SK-N-SH treated with all-trans-retinoic acid at 6 μM for 48 hours (cell line): ENCODE results near the gene ZKSCAN1.

Source experiments
- ATAC-seq: fragments of 200-7000 bp; cut with Tn5 transposase; 3 replicates; pipeline ENCODE4 v1.9.1; 2020; ENCODE audit warnings: mild to moderate bottlenecking, moderate library complexity
- ARNTL ChIP-seq: fragments of 450-650 bp; formaldehyde crosslinking; IDR thresholded peaks from 2 replicates; pipeline ENCODE4 v1.5.0; 2020; ENCODE audit warnings: low read depth, mild to moderate bottlenecking, moderate library complexity, borderline replicate concordance
- BACH2 ChIP-seq: fragments of 250-450 bp; sonication (Bioruptor Pico); IDR thresholded peaks from 2 replicates; pipeline ENCODE4 v1.9.0; 2021; ENCODE audit warnings: mild to moderate bottlenecking, borderline replicate concordance
- CREB5 ChIP-seq: fragments of 250-450 bp; sonication (Bioruptor Pico); IDR thresholded peaks from 2 replicates; pipeline ENCODE4 v1.5.1; 2020; ENCODE audit warnings: low read depth, mild to moderate bottlenecking, moderate library complexity
- CSDC2 ChIP-seq: fragments of 250-450 bp; sonication (Bioruptor Pico); IDR thresholded peaks from 2 replicates; pipeline ENCODE4 v1.5.0; 2020; ENCODE audit warnings: mild to moderate bottlenecking, moderate library complexity
- CSRNP3 ChIP-seq: fragments of 250-450 bp; sonication (Bioruptor Pico); IDR thresholded peaks from 2 replicates; pipeline ENCODE4 v1.5.1; 2021; ENCODE audit warnings: mild to moderate bottlenecking, moderate library complexity
- ESRRG ChIP-seq: fragments of 250-450 bp; sonication (Bioruptor Pico); IDR thresholded peaks from 2 replicates; pipeline ENCODE4 v1.6.1; 2021; ENCODE audit warnings: mild to moderate bottlenecking
- GLIS3 ChIP-seq: fragments of 250-450 bp; sonication (Bioruptor Pico); IDR thresholded peaks from 2 replicates; pipeline ENCODE4 v1.5.0; 2020; ENCODE audit warnings: mild to moderate bottlenecking, moderate library complexity
- OSR1 ChIP-seq: fragments of 250-450 bp; sonication (Bioruptor Pico); IDR thresholded peaks from 2 replicates; pipeline ENCODE4 v1.8.0; 2022; ENCODE audit warnings: moderate library complexity, mild to moderate bottlenecking, inconsistent platforms
- PATZ1 ChIP-seq: fragments of 250-450 bp; sonication (Bioruptor Pico); IDR thresholded peaks from 2 replicates; pipeline ENCODE4 v1.8.0; 2020; ENCODE audit warnings: mild to moderate bottlenecking, moderate library complexity, borderline replicate concordance
- POU6F1 ChIP-seq: fragments of 250-450 bp; sonication (Bioruptor Pico); IDR thresholded peaks from 2 replicates; pipeline ENCODE4 v1.8.0; 2021; ENCODE audit warnings: low read depth, mild to moderate bottlenecking, moderate library complexity, borderline replicate concordance
- PPARA ChIP-seq: fragments of 250-450 bp; sonication (Bioruptor Pico); IDR thresholded peaks from 2 replicates; pipeline ENCODE4 v1.5.0; 2020; ENCODE audit warnings: mild to moderate bottlenecking, borderline replicate concordance
- RARB ChIP-seq: fragments of 250-450 bp; sonication (Bioruptor Pico); IDR thresholded peaks from 2 replicates; pipeline ENCODE4 v1.8.0; 2021; ENCODE audit warnings: mild to moderate bottlenecking, moderate library complexity
- SNAI2 ChIP-seq: fragments of 250-450 bp; sonication (Bioruptor Pico); IDR thresholded peaks from 2 replicates; pipeline ENCODE4 v1.5.0; 2020; ENCODE audit warnings: mild to moderate bottlenecking, moderate library complexity
- TCF4 ChIP-seq: fragments of 250-450 bp; sonication (Bioruptor Pico); IDR thresholded peaks from 2 replicates; pipeline ENCODE4 v1.8.0; 2021; ENCODE audit warnings: mild to moderate bottlenecking, moderate library complexity, borderline replicate concordance
- TOX ChIP-seq: fragments of 250-450 bp; sonication (Bioruptor Pico); IDR thresholded peaks from 2 replicates; pipeline ENCODE4 v1.8.0; 2021; ENCODE audit warnings: mild to moderate bottlenecking, moderate library complexity, borderline replicate concordance
- TSHZ2 ChIP-seq: fragments of 250-450 bp; sonication (Bioruptor Pico); IDR thresholded peaks from 2 replicates; pipeline ENCODE4 v1.5.0; 2020; ENCODE audit warnings: mild to moderate bottlenecking, moderate library complexity
- ZC3H10 ChIP-seq: fragments of 250-450 bp; sonication (Bioruptor Pico); IDR thresholded peaks from 2 replicates; pipeline ENCODE4 v1.5.1; 2021; ENCODE audit warnings: mild to moderate bottlenecking, moderate library complexity
- ZFP3 ChIP-seq: fragments of 250-450 bp; sonication (Bioruptor Pico); IDR thresholded peaks from 2 replicates; pipeline ENCODE4 v1.5.0; 2020; ENCODE audit warnings: mild to moderate bottlenecking, moderate library complexity
- ZFP30 ChIP-seq: fragments of 450-650 bp; formaldehyde crosslinking; IDR thresholded peaks from 2 replicates; pipeline ENCODE4 v1.5.0; 2022; ENCODE audit warnings: mild to moderate bottlenecking, moderate library complexity
- ZNF565 ChIP-seq: fragments of 450-650 bp; formaldehyde crosslinking; conservative IDR thresholded peaks from 2 replicates; pipeline ENCODE4 v1.5.0; 2020; ENCODE audit warnings: low read depth, mild to moderate bottlenecking, moderate library complexity
- ZNF70 ChIP-seq: fragments of 450-650 bp; formaldehyde crosslinking; IDR thresholded peaks from 2 replicates; pipeline ENCODE4 v1.5.0; 2020; ENCODE audit warnings: mild to moderate bottlenecking, moderate library complexity
- ZNF8 ChIP-seq: fragments of 450-650 bp; formaldehyde crosslinking; IDR thresholded peaks from 2 replicates; pipeline ENCODE4 v1.5.0; 2020; ENCODE audit warnings: mild to moderate bottlenecking, moderate library complexity

ZKSCAN1 gene

GRCh38 chr7:100017300-100017699, 1.9 kb downstream of the ZKSCAN1 start:
- no peak for ATAC-seq
- TF ChIP-seq ZNF565 (CRISPR knock-in tag), result no peak
- no peak for TF ChIP-seq GLIS3 (CRISPR knock-in tag)
- no peak for TF ChIP-seq ARNTL
- TF ChIP-seq ZFP30 (CRISPR knock-in tag), result no peak
- TF ChIP-seq TCF4 (CRISPR knock-in tag), result no peak
- no peak for TF ChIP-seq ZNF8
- TF ChIP-seq CSRNP3, result no peak
- TF ChIP-seq CREB5 (CRISPR knock-in tag), result no peak
- no peak for TF ChIP-seq PATZ1 (CRISPR knock-in tag)
- no peak for TF ChIP-seq TSHZ2 (CRISPR knock-in tag)
- TF ChIP-seq ZFP3, result no peak
- TF ChIP-seq BACH2, result no peak
- no peak for TF ChIP-seq SNAI2 (CRISPR knock-in tag)
- no peak for TF ChIP-seq CSDC2 (CRISPR knock-in tag)
- no peak for TF ChIP-seq ESRRG
- TF ChIP-seq POU6F1 (CRISPR knock-in tag), result no peak
- TF ChIP-seq RARB (CRISPR knock-in tag), result no peak

- TF ChIP-seq OSR1 (no peak), GLIS3 (CRISPR knock-in tag) (no peak), ZFP3 (no peak), ZC3H10 (CRISPR knock-in tag) (no peak)
- no peak for ATAC-seq
Measured at GRCh38 chr7:100017875-100018274, 2.5 kb downstream of the ZKSCAN1 start.

GRCh38 chr7:100019908-100020307, 4.5 kb downstream of the ZKSCAN1 start:
- no peak for ATAC-seq

GRCh38 chr7:100021297-100021696, 5.9 kb downstream of the ZKSCAN1 start:
- ATAC-seq, result no peak
- TF ChIP-seq RARB (CRISPR knock-in tag) (no peak), ZFP30 (CRISPR knock-in tag) (no peak), PPARA (no peak), CSRNP3 (no peak), TCF4 (CRISPR knock-in tag) (no peak), ZC3H10 (CRISPR knock-in tag) (no peak), ZNF565 (CRISPR knock-in tag) (no peak), GLIS3 (CRISPR knock-in tag) (no peak), ZNF8 (no peak), TOX (CRISPR knock-in tag) (no peak), CSDC2 (CRISPR knock-in tag) (no peak), TSHZ2 (CRISPR knock-in tag) (no peak)

More at GRCh38 chr7:100019908-100020307, 4.5 kb downstream of the ZKSCAN1 start:
- no peak for TF ChIP-seq CSDC2 (CRISPR knock-in tag)
- TF ChIP-seq ZNF70, result no peak
- TF ChIP-seq ZNF565 (CRISPR knock-in tag), result no peak
- TF ChIP-seq ZNF8, result no peak
- TF ChIP-seq GLIS3 (CRISPR knock-in tag), result no peak
- TF ChIP-seq OSR1, result no peak
